TTC549 (cell line): ENCODE measurements around the gene SLC13A3.

ENCODE experiments used
- FAIRE-seq: peaks from 2 replicates; lab custom pipeline; 2012; peaks lifted over from hg19 to GRCh38; lab: Jason Lieb, UNC

Gene SLC13A3

DNA sequence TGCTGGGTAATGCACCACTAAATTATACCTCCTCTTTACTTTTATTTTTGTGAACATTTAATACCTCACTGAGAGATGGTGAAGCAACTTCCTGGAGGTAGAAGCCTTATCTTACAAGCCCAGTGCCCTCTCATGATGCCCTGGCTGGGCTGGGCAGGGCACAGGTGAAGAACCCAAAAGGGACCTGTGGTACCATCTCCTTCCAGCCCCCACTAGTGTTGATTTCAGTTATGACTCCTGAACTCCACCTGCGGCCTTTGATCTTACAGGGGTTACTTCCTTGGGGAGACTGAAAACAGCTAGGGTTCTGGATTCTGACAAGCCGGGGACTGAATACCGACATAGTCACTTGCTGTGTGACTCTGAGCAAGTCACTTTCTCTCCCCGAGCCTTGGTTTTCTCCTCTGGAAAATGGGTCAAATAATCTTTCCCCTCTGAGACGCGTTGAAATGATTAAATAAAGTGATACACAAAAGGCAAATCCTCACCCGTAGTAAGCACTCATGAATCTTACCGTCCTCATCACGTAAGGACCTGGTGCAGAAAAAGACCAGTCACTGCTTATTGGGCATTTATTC, 1.2 kb downstream of the SLC13A3 start:
- FAIRE-seq: no peak

DNA sequence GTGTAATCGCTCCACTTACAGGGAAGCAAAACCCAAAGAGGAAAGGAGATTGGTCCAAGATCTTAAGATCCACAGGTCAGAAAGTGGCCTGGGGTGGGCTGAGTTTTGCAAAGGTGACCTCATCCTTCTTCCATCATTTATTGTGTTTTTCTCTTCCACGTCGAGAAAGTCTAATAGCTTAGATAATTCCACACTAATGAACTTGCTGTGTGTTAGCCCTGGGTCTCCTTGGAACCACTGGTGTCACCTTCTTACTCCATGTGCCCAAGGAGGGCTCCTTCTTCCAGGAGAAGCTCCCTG, 1.7 kb downstream of the SLC13A3 start:
- FAIRE-seq: no peak

DNA sequence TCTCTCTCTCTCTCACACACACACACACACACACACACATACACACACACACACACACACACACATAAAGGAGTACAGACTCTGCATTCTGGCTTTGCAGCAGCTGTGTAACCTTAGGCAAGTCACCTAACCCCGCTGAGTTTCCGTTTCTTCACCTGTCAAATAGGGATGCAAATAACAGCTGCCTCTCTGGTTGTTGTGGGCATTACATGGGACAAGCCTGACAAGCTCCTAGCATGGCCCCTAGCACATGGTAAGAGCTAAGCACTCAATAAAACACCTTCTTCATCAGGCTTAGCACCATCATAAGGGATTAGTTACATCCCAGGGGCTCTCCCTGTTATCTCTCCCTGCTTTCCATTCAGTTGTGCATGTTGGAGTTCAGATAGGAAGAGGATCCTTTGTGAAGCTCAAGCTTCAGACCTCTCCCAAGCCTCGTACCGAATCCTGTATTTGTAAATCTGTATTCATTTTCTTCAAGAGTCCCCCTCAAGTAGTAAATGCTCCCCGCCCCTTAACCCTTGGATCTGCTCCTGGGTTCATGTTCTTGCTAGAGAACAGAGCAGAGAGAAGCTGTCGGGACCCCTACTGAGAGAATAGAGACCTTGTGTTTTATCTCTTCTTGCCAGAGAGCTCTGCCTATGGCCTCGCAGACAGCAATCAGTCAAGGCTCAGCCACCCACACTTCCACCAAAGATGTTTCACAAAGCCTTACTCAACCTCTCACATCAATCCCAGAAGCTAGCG, 2.2 kb downstream of the SLC13A3 start:
- FAIRE-seq: no peak

DNA sequence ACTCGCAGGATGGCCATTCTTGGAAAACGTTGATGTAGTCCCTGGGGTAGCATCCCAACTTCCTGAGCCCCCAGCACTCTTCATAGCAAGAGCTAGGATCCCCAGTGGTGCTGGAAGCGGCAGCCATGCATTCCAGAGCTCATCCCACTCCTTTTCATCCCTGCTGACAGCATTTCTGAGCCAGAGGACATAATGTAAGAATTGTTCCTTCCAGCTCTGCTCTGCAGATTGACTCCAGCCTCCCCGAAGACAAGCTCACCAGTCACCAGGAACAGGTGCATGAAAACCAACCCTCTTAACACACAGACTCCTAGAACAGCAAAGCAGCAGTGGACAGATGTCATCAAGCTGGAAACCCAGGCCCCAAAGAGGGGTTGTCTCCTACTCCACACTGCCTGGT, 3.8 kb downstream of the SLC13A3 start:
- no peak for FAIRE-seq

DNA sequence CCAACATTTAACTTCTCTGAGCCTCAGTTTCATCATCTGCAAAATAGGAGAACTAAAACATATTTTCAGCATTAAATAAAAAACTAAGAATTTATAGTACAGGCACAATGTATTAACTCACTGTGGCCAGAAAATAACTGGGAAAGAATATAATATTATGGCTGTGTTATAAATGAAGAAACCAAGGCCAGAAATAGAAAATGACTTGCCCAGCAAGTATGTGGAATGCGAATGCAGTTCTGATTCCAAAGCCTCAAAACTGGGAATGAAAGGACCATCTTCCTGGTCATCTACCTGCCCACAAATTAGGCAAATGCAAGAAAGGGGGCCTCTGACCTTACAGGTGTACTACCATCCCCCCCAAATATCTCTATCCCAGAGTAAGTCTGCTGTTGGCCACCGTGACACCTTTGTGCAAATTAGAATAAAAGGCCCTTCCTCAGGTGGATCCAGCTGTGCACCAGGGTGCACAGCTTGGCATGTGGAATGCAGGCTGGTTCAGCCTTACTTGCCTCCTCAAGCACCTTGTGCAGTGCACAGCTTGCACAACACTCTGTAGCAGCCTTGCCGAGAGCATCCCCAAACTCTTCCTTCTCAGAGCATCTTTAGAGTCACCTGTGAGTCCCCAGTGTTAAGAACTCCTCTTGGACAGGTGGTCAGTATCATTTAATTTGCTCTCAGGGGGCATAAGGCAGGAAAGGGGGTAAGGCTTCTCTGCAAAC, 4.4 kb downstream of the SLC13A3 start:
- no peak for FAIRE-seq

DNA sequence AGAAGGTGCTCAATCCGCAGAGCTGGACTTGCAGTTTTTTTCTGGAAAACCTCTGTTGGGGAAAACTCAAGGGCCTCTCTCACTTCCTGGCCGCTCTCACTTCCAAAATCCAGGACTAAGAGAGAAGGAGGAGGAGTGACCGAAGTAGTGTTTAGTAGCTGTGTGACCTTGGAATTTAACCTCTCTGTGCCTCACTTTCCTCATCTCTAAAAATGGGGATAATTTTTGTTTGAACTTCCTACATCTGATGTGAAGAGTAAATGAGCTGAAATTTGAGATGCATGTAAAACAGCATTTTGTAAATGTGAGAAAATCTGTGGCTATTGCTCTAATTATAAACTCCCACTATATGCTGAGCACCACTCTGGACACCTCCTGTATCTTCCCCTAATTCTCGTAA, 5.1 kb downstream of the SLC13A3 start:
- FAIRE-seq: no peak

DNA sequence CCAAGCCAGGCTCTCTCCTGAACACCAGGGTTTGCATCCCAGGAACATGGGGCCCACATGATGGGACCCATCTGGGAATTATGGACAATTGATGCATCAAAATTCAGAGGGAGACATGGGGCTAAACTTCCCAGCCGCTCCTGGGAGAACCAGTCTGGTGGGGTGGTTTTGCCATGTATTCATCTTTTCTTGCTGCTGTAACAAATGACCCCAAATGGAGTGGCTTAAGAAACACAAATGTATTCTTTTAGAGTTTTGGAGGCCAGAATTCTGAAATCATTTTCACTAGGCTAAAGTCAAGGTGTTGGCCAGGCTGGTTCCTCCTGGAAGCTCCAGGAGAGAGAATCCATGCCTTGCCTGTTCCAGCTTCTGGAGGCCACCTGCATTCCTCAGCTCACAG, 6.5 kb downstream of the SLC13A3 start:
- FAIRE-seq: no peak

DNA sequence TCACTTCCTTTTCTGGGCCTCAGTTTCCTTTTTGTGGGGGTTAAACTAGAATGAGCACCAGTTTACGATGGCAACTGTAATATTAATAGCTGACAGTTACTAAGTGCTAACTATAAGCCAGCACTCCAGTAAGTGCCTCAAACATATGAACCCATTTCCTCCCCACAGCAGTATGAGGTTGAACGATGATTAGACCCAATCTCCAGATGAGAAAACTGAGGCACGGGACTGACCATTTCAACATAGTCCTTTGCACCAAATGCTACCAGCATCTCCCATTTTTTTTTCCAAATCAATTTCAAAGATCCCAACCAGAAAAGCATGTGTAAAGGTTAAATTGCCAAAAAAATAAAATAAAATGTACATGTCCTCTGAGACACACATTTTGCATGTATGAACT, 7.1 kb downstream of the SLC13A3 start:
- no peak for FAIRE-seq

DNA sequence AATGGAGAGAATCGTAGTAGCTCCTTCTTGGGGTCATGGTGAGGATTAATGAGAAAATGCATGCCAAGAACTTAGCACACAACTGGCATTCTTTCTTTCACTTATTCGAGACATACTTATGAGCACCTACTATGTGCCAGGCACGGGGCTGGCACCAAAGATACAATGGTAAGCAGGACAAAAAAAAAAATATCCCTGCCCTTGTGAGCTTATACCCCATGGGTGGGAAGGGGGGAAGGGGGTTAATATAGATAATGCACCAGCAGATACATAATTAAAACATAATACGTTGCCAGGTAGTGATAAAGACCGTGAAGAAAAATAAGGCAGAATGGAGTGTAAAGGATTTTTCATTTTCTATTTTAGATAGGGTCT, 8.3 kb downstream of the SLC13A3 start:
- FAIRE-seq: no peak

DNA sequence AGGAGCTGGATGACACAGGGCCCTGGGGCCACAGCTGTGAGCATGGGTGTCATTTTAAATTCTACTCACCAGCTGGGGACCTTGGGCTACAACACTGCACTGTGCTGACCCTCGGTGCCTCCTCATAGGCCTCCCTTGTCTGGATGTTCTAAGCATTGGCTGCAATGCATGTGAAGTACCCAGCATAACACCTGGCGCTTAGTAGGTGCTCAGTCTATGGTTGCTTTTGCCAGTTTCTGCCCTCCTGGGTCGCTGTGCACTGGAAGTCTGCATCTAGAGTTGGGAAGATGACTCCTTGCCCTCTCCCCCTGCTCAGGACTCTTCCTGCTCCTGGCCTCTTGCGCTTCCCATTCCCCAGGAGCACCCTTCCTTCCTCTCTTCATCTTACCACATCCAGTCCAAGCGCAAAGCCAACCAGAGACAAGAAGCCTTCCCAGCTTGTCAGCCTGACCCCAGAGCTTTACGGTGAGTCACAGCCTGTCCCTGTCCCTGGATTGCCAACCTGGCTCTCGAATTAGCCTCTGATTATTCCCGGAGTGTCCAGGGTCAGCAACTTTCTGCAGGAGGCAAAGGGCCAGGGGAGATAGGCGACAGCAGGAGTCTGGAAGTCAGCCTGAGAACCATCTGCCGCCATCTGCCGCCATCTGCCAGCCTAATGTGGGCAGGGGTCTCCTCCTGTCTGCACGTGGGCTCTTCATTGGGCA, 8.8 kb downstream of the SLC13A3 start:
- no peak for FAIRE-seq

DNA sequence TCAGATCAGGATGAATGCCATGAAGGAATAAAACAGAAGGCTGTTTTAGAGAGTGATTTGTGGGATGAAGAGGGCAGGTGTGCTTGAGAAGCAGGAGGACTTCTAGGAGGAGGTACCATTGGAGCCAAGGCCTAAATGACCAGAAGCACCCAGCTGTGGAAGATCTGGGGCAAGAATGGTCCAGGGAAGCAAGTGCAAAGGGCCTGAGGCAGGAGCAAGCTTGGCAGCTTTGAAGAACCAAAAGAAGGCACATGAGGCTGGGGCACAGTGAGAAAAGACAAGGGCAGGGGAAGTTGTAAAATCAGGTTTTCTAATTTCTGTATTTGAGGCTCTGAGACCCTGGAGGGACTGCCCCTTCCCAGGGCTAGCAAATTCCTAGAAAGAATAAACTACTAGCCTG, 9.8 kb downstream of the SLC13A3 start:
- FAIRE-seq: no peak

DNA sequence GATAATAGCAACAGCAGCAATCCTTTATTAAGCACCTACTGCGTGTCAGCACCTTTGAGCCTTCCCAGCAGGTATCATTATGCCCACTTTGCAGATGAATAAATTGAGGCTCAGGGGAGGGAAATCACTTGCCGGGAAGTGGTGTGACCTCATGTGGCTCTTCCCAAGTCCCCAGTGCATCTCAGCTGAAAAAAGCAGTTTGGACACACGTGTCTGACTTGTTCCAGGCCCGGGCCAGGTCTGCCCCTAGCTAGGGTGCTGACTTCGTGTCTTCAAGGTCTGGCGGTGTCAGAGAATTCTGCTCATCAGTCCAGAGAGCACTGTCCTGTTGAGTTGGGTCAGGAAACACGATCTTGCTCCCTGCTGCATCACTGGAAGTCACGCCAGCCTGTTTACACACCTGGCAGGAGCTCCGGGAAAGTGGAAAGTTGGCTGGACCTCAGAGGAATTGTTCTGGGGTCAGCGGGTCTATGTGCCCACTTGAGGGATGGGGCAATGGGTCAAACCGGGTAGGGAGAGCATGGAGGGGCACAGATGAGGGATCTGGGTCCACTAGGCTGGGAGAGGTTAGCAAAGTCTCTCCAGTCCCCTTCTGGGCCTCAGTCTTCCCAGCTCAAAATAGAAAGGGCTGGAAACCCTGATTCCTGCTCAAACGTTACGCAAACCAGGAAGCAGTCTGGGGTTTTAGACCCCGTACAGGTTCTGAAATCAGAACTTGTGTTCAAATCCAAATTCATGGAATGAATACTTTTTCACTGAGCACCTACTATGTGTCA, 10.5 kb downstream of the SLC13A3 start:
- no peak for FAIRE-seq

DNA sequence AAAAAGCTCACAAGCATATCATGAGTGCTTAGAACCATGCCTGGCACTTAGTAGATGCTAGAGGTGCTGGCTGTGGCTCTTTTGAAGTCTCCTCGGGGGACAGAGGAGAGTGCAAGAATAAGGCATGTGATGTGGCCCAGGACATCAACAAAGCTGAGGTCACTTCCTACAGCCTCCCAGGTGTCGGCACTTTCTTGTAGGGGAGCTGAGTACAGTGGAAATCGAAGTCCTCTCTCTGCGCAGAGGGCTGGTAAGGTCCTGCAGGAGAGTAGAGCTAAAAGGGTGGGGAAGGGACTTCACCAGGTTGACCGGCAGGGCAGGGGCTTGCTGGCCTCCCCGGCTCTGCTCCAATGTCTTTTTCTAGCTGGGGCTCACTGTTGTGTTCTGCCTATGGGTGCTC, 11.2 kb downstream of the SLC13A3 start:
- no peak for FAIRE-seq

DNA sequence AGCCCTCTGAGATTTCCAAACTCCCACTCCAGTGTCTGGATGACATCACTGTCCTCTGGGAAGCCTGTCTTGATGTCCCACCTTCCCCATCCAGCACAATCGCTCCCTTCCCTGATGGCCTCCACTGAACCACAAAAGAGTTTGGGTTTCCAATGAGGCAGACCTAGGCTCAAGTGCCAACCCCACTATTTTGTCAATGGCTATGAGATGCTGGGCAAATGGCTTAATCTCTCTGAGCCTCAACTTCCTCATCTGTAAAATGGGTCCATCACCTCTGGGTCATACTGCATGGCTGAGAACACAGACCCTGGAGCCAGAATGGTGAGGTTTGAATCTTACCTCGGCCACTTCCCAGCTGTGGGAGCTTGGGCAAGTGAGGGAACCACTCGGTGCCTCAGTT, 11.7 kb downstream of the SLC13A3 start:
- no peak for FAIRE-seq

DNA sequence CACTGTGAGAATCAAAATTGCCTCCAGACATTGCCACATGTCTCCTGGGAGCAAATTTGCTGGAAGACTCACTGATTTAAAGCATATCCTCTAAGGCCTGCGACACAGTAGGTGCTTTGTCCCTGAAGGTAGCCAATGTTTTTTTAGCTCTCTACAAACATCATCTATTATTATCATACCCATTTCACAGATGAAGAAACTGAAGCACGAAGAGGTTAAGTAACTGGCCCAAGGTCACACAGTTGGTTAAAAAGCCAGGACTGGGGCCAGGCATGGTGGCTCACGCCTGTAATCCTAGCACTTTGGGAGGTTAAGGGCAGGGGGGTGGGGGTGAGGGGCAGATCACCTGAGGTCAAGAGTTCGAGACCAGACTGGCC, 12.4 kb downstream of the SLC13A3 start:
- no peak for FAIRE-seq

DNA sequence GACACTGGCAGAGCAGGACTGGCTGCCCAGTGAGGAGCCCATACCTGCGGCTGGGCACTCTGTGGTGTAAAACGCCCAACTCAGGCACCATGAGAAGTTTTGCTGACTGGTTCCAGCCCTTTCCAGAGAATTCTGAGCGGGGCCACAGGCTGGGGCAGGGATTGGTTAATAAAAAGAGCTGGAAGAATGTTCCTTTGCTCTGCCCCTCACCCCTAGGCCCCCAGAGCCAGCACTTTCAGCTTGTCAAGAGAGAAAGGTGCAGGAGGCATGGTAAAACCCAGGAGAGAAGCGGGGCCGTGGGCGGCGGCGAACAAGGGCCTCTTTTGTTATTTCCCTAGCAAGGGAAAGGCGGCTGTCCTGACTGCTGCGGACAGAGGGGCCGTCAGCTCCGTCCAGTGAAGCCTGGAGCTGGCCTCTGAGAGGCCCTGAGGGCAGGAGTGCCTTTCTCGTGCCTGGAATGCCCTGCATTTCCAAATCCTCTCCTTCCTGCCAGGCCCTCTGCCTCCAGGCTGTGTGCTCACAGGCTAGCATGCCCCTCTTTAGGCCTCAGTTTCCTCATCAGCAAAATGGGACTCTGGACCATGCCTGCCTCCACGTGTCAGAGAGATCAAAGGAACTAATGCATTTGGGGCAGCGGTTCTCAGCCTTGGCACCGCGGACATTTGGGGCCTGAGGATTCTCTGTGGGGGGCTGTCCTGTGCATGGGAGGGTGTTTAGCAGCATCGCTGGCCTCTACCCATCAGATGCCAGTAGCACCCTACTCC, 12.9 kb downstream of the SLC13A3 start:
- FAIRE-seq: no peak

DNA sequence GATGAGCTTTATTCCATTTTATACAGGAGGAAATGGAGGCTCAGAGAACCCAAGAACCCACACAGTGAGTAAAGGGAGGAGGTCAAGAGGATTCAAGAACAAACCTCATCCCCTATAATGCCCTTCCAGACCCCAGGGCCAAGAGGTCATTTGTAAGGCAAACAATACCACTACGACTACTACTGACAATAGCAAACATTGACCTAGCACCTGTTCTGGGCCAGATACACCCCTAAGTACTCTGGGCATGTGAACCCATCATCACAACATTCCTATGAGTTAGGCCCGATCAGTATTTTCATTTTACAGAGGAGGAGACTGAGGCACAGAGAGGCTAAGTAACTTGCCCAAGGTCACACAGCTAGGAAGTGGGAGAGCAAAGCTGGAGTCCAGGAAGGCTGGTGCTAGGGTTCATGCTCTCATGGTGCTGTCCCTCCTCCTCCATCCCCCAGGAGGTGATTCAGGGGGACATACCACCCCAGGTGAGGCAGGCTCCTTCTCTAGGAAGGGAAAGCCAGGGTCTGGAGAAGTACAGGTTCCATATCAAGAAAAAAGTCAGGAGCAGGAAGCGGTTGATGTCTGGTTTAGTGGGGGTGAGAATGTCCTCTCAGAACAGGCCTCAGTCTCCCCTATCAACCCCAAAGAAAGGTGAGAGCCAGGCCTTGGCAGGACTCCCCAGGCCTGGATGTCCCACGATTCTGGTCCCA, 13.7 kb downstream of the SLC13A3 start:
- FAIRE-seq: no peak

DNA sequence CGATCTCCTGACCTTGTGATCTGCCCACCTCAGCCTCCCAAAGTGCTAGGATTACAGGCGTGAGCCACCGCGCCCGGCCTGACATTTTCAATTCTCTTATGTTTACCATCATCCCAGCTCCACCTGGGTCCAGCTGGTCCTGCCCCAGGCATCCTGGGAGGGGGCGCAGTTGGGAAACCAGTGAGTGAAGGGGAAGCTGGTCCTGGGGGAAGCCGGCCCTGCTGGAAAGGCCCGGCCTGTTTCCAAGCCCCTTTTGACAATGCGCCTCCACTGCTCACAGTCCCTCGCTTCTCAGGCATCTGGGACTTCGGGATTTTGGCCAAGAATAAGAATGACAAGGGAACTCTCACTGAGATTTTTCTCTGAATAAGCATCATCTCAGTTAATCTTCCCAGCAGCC, 14.2 kb downstream of the SLC13A3 start:
- FAIRE-seq: no peak

DNA sequence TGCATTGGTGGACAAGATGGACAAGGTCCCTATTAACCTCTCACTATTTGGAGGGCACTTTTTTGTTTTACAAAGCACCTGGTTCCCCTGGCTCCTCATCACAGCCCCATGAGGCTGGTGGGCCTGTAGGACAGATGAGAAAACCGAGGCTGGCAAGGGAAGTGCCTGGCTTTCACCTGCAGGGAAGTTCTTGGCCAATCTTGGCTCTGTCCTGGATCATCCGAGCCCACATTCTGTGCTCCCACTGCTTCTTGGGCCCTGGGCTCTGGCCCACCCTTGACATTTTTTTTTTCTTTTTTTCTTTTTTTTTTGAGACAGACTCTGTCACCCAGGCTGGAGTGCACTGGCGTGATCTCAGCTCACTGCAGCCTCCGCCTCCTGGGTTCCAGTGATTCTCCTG, 14.7 kb downstream of the SLC13A3 start:
- FAIRE-seq: no peak

DNA sequence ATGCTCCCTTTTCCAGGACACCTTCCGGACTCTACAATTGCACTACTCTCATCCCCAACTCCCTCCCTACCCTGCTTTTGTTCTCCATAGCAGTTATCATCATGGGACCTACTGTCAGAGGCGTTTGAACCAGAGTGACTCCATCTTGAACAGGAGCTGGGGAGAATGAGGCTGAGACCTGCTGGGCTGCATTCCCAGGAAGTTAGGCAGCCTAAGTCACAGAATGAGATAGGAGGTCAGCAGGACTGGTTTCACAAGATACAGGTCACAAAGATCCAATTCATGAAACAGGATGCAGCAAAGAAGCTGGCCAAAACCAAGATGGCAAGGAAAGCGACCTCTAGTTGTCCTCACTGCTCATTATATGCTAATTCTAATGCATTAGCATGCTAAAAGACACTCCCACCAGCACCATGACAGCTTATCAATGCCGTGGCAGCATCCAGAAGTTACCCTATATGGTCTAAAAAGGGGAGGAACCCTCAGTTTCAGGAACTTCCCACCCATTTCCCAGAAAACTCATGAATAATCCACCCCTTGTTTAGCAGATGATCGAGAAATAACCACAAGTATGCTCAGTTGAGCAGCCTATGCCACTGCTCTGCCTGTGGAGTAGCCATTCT, 15.6 kb downstream of the SLC13A3 start:
- no peak for FAIRE-seq

DNA sequence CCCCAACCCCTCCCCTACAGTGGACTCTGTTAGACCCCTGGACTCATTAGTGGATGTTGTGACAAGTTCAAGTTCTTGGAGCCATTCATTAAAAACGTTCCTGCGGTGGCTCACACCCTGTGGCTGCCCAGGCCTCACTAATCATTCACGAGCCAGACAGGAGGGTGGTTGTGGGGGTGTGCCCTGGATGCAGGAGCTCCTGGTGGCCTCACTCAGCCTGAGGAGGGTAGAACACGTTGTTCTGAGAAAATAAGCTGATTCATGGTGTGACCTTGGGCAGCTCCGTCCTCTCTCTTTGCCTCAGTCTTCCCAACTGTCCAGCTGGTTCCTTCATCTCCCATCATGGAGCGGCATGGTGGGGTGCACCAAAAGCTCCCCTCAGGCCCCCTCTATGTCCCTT, 16.7 kb downstream of the SLC13A3 start:
- FAIRE-seq: no peak
